ENCODE data around the gene TCOF1.

The TCOF1 gene

GRCh38 chr5:150402229-150402773 lies 44.8 kb downstream of the TCOF1 start:
- no peak overlapping the region for H3K27ac ChIP-seq
- TF ChIP-seq CTCF (conservative IDR thresholded peaks at IDR 0.05) (no peak), ZFX (IDR thresholded peaks at IDR 0.05) (no peak)

- TF ChIP-seq CTCF (conservative IDR thresholded peaks at IDR 0.05): no peak
- TF ChIP-seq ZFX (IDR thresholded peaks at IDR 0.05): no peak
- H3K27ac ChIP-seq: no peak overlapping the region
Measured at GRCh38 chr5:150402901-150403342, 45.4 kb downstream of the TCOF1 start.

GRCh38 chr5:150404121-150404520 lies 46.6 kb downstream of the TCOF1 start:
- H3K27ac ChIP-seq: no peak overlapping the region

GRCh38 chr5:150404535-150404934 lies 47.0 kb downstream of the TCOF1 start:
- no peak overlapping the region for H3K27ac ChIP-seq
- TF ChIP-seq CTCF (conservative IDR thresholded peaks at IDR 0.05) (no peak), ZFX (IDR thresholded peaks at IDR 0.05) (no peak)

More at GRCh38 chr5:150404121-150404520, 46.6 kb downstream of the TCOF1 start:
- no peak for TF ChIP-seq CTCF (conservative IDR thresholded peaks at IDR 0.05)

- TF ChIP-seq CTCF (conservative IDR thresholded peaks at IDR 0.05) (no peak), ZFX (IDR thresholded peaks at IDR 0.05) (no peak)
- no peak overlapping the region for H3K27ac ChIP-seq
Measured at GRCh38 chr5:150404941-150405816, 47.7 kb downstream of the TCOF1 start.

GRCh38 chr5:150406103-150406722 lies 48.7 kb downstream of the TCOF1 start:
- no peak overlapping the region for H3K27ac ChIP-seq
- TF ChIP-seq CTCF (conservative IDR thresholded peaks at IDR 0.05) (no peak), ZFX (IDR thresholded peaks at IDR 0.05) (no peak)

- TF ChIP-seq CTCF (conservative IDR thresholded peaks at IDR 0.05) (no peak), ZFX (IDR thresholded peaks at IDR 0.05) (no peak)
- H3K27ac ChIP-seq: no peak overlapping the region
Measured at GRCh38 chr5:150406723-150407095, 49.2 kb downstream of the TCOF1 start.

Measured in C4-2B (cell line).